Endodermal cell (in vitro differentiated cells): Measurements from ENCODE around the gene KRT10. TPM values are rescaled to one million over a fixed set of nuclear protein-coding genes. Genes with fewer than 3 reads are reported as not detected.

ENCODE experiments used
- DNase-seq: peaks from one replicate; pipeline ENCODE4 v3.0.0-alpha.2; 2017
- H3K27ac ChIP-seq: 2 replicates; pipeline ENCODE4 v1.5.1; 2013; ENCODE audit warnings: mild to moderate bottlenecking, low read depth, low read length, moderate library complexity
- H3K27me3 ChIP-seq: 2 replicates; pipeline ENCODE4 v1.6.1; 2013; ENCODE audit warnings: mild to moderate bottlenecking, low read length, moderate library complexity; ENCODE audit not compliant: insufficient read depth, control insufficient read depth, poor library complexity, severe bottlenecking
- H3K36me3 ChIP-seq: 2 replicates; pipeline ENCODE4 v1.7.0; 2013; ENCODE audit warnings: mild to moderate bottlenecking, low read length, moderate library complexity; ENCODE audit not compliant: control insufficient read depth, insufficient read depth
- H3K4me1 ChIP-seq: one replicate; pipeline ENCODE4 v1.7.0; 2013; ENCODE audit warnings: low read length; ENCODE audit not compliant: control insufficient read depth, insufficient read depth
- H3K4me3 ChIP-seq: 2 replicates; pipeline ENCODE4 v1.5.1; 2013; ENCODE audit warnings: mild to moderate bottlenecking, low read length, moderate library complexity
- H3K9ac ChIP-seq: 2 replicates; pipeline ENCODE4 v1.6.1; 2013; ENCODE audit warnings: mild to moderate bottlenecking, low read length, moderate library complexity; ENCODE audit not compliant: poor library complexity, severe bottlenecking; ENCODE audit errors: extremely low read depth
- H3K9me3 ChIP-seq: 2 replicates; pipeline ENCODE4 v1.6.1; 2013; ENCODE audit warnings: mild to moderate bottlenecking, low read length, moderate library complexity; ENCODE audit not compliant: control insufficient read depth
- H3K27ac Mint-ChIP-seq: 2 replicates; pipeline ENCODE4 v1.8.0; 2020; ENCODE audit warnings: mixed read lengths
- H3K27me3 Mint-ChIP-seq: 2 replicates; pipeline ENCODE4 v1.8.0; 2021; ENCODE audit warnings: mild to moderate bottlenecking, mixed read lengths; ENCODE audit not compliant: insufficient read depth
- H3K36me3 Mint-ChIP-seq: 2 replicates; pipeline ENCODE4 v1.8.0; 2020; ENCODE audit warnings: low read depth, mixed read lengths
- H3K4me1 Mint-ChIP-seq: 2 replicates; pipeline ENCODE4 v1.8.0; 2020; ENCODE audit warnings: mixed read lengths
- H3K4me3 Mint-ChIP-seq: 2 replicates; pipeline ENCODE4 v1.8.0; 2020; ENCODE audit warnings: mild to moderate bottlenecking, moderate library complexity, mixed read lengths
- H3K9me3 Mint-ChIP-seq: 2 replicates; pipeline ENCODE4 v1.8.0; 2020; ENCODE audit warnings: mild to moderate bottlenecking, mixed read lengths
- CTCF ChIP-seq: fragments of 200-600 bp; sonication (generic); conservative IDR thresholded peaks from 2 replicates; pipeline ENCODE4 v1.5.0; 2021; ENCODE audit warnings: antibody characterized with exemption, mild to moderate bottlenecking
- WGBS, 2 experiments: methylation state at CpG; one replicate each; pipeline versions ENCODE4 v1.1.5 to v1.1.7; 2013; ENCODE audit warnings: missing lambda C conversion rate in 2 of 2, mixed read lengths in 1 of 2; ENCODE audit not compliant: insufficient coverage in 1 of 2, insufficient read length in 1 of 2; 5-methylcytosine and 5-hydroxymethylcytosine counted together
- total RNA-seq, 2 donors: library from RNA; stranded (reverse); fragmentation: NEBNext Ultra II Directional in 1 of 2; extraction: Animal tissue kit (Norgen Biotek cat#: 25700) in 1 of 2; gene quantifications; 2 replicates in 1 of 2; 3 replicates in 1 of 2; pipeline ENCODE4 v1.2.1, GENCODE V29; 2021

The KRT10 gene
- total RNA-seq, 2 donors from 2014 or later = 22.3 to 46.8 TPM

GRCh38 chr17:40820228-40820838, 2.1 kb downstream of the KRT10 start:
- Mint-ChIP-seq H3K4me1 (no peaks in the 10 kb centered on the region), H3K9me3 (peaks cover 7% of the 10 kb centered on the region), H3K27me3 (peaks cover 75% of the 10 kb centered on the region), H3K27ac (no peak overlapping the region), H3K36me3 (peaks cover 14% of the 10 kb centered on the region), H3K4me3 (no peak overlapping the region)
- Histone ChIP-seq H3K9me3 (no peaks in the 10 kb centered on the region), H3K27ac (no peak overlapping the region), H3K4me1 (no peaks in the 10 kb centered on the region), H3K4me3 (peak overlapping the region; percentile 99), H3K9ac (no peak overlapping the region), H3K27me3 (peaks cover 18% of the 10 kb centered on the region), H3K36me3 (peaks cover 7% of the 10 kb centered on the region)
- 93 to 100% methylated on average over 3 to 8 of the region's 9 CpGs for WGBS, 2 experiments
- no peak for DNase-seq
- no peak for TF ChIP-seq CTCF

GRCh38 chr17:40819528-40820125, 2.8 kb downstream of the KRT10 start:
- peaks cover 7% of the 10 kb centered on the region for H3K36me3 ChIP-seq
- peaks cover 25% of the 10 kb centered on the region for H3K27me3 ChIP-seq
- Mint-ChIP-seq H3K27ac (no peak overlapping the region), H3K27me3 (peaks cover 76% of the 10 kb centered on the region), H3K4me1 (no peaks in the 10 kb centered on the region), H3K36me3 (peaks cover 14% of the 10 kb centered on the region), H3K9me3 (peaks cover 7% of the 10 kb centered on the region), H3K4me3 (peak overlapping the region; percentile 79)
- no peak overlapping the region for H3K27ac ChIP-seq
- 80% methylated on average over 8 to 9 of the region's 9 CpGs for WGBS, 2 experiments
- no peaks in the 10 kb centered on the region for H3K4me1 ChIP-seq
- DNase-seq = no peak
- H3K4me3 ChIP-seq = peak overlapping the region; percentile 99
- peak overlapping the region; percentile 44 for H3K9ac ChIP-seq
- H3K9me3 ChIP-seq = no peaks in the 10 kb centered on the region
- no peak for TF ChIP-seq CTCF

- H3K9ac ChIP-seq = peak overlapping the region; percentile 44
- H3K27ac ChIP-seq = no peak overlapping the region
- H3K36me3 Mint-ChIP-seq = peaks cover 14% of the 10 kb centered on the region
- no peaks in the 10 kb centered on the region for H3K4me1 ChIP-seq
- H3K27ac Mint-ChIP-seq = no peak overlapping the region
- H3K27me3 ChIP-seq = peaks cover 27% of the 10 kb centered on the region
- no peaks in the 10 kb centered on the region for H3K4me1 Mint-ChIP-seq
- H3K36me3 ChIP-seq = peaks cover 7% of the 10 kb centered on the region
- no peak for TF ChIP-seq CTCF
- DNase-seq = peak; percentile 96
- peaks cover 76% of the 10 kb centered on the region for H3K27me3 Mint-ChIP-seq
- peaks cover 7% of the 10 kb centered on the region for H3K9me3 Mint-ChIP-seq
- H3K4me3 ChIP-seq = peak overlapping the region; percentile 99
- peak overlapping the region; percentile 79 for H3K4me3 Mint-ChIP-seq
- WGBS, 2 experiments = 2 to 6% methylated on average over 26 to 73 of the region's 73 CpGs
- no peaks in the 10 kb centered on the region for H3K9me3 ChIP-seq
These were observed 3.5 kb downstream of the KRT10 start for GRCh38 chr17:40818733-40819527.
